H1 (cell line): ENCODE results near the gene SHROOM4. TPM values are rescaled to one million over a fixed set of nuclear protein-coding genes. Genes with fewer than 3 reads are reported as not detected.

Experiments used
- CTCF ChIA-PET: fragments of 300-600 bp; sonication (Branson Sonifier 250); formaldehyde crosslinking; loops from one replicate; lab custom pipeline; 2021; ENCODE audit not compliant: partially characterized antibody; lab: Charles Lee
- POLR2A ChIA-PET: fragments of 300-600 bp; sonication (Branson Sonifier 250); formaldehyde crosslinking; loops from one replicate; lab custom pipeline; 2021; ENCODE audit warnings: inconsistent platforms; ENCODE audit not compliant: partially characterized antibody; lab: Charles Lee
- DNase-seq, 2 experiments: peaks; one replicate each; pipeline versions ENCODE4 v3.0.0 to v3.0.0-alpha.2; 2010 to 2022; ENCODE audit warnings: low spot score in 2 of 2, low read depth in 1 of 2, mixed read lengths in 1 of 2
- FAIRE-seq: peaks from 2 replicates; lab custom pipeline; 2011; peaks lifted over from hg19 to GRCh38; lab: Jason Lieb, UNC
- H2AFZ ChIP-seq: 2 replicates; pipeline ENCODE4 v1.8.1; 2012; ENCODE audit warnings: low read length, inconsistent platforms
- H2AK5ac ChIP-seq: 2 replicates; pipeline ENCODE4 v1.6.1; 2013; ENCODE audit warnings: low read depth, low read length
- H2BK120ac ChIP-seq: replicated peaks from 2 replicates; pipeline ENCODE3; 2013; ENCODE audit warnings: low read depth, low read length, inconsistent platforms
- H2BK12ac ChIP-seq: 2 replicates; pipeline ENCODE4 v1.6.1; 2013; ENCODE audit warnings: low read depth, low read length
- H2BK15ac ChIP-seq: 2 replicates; pipeline ENCODE4 v1.6.1; 2013; ENCODE audit warnings: low read length
- H2BK20ac ChIP-seq: 2 replicates; pipeline ENCODE4 v1.6.1; 2013; ENCODE audit warnings: low read length
- H2BK5ac ChIP-seq: 2 replicates; pipeline ENCODE4 v1.6.1; 2013; ENCODE audit warnings: low read depth, low read length
- H3K14ac ChIP-seq: 2 replicates; pipeline ENCODE4 v1.6.1; 2013; ENCODE audit warnings: inconsistent platforms; ENCODE audit not compliant: insufficient read length
- H3K18ac ChIP-seq: 2 replicates; pipeline ENCODE4 v1.6.1; 2013; ENCODE audit warnings: low read length; ENCODE audit errors: extremely low read depth
- H3K23ac ChIP-seq: 2 replicates; pipeline ENCODE4 v1.6.1; 2013; ENCODE audit warnings: inconsistent platforms; ENCODE audit not compliant: insufficient read length
- H3K23me2 ChIP-seq: 2 replicates; pipeline ENCODE4 v1.6.1; 2013; ENCODE audit warnings: low read depth, low read length
- H3K27ac ChIP-seq: 2 replicates; pipeline ENCODE4 v1.6.1; 2011; ENCODE audit warnings: low read depth, low read length, inconsistent platforms
- H3K27me3 ChIP-seq, 4 experiments: replicated peaks in 1 of 4; 1 replicate in 1 of 4; 2 replicates in 3 of 4; pipeline versions ENCODE4 v1.6.1 to v1.8.1; 2011 to 2013; ENCODE audit warnings: low read length in 3 of 4, mild to moderate bottlenecking in 3 of 4, inconsistent platforms in 2 of 4, mixed read lengths in 2 of 4, moderate library complexity in 1 of 4; ENCODE audit not compliant: control insufficient read depth in 3 of 4, insufficient read depth in 3 of 4; ENCODE audit errors: extremely low read depth in 1 of 4
- H3K36me3 ChIP-seq, 4 experiments: 2 replicates each; pipeline versions ENCODE4 v1.6.1 to v1.8.1; 2011 to 2013; ENCODE audit warnings: mild to moderate bottlenecking in 4 of 4, low read length in 3 of 4, moderate library complexity in 2 of 4, control low read depth in 1 of 4, inconsistent platforms in 1 of 4; ENCODE audit not compliant: insufficient read depth in 4 of 4, control insufficient read depth in 2 of 4
- H3K4ac ChIP-seq: replicated peaks from 2 replicates; pipeline ENCODE3; 2013; ENCODE audit warnings: low read length, low read depth, mixed read lengths, inconsistent platforms; ENCODE audit not compliant: insufficient read length
- H3K4me1 ChIP-seq, 4 experiments: replicated peaks in 1 of 4; 1 replicate in 1 of 4; 2 replicates in 3 of 4; pipeline versions ENCODE4 v1.6.1 to v1.8.1; 2011 to 2013; ENCODE audit warnings: low read length in 3 of 4, inconsistent platforms in 2 of 4, mixed read lengths in 1 of 4; ENCODE audit not compliant: insufficient read depth in 4 of 4, control insufficient read depth in 3 of 4
- H3K4me2 ChIP-seq, 2 experiments: 2 replicates each; pipeline versions ENCODE4 v1.6.1 to v1.8.1; 2011 to 2013; ENCODE audit warnings: low read depth in 2 of 2, low read length in 2 of 2, control low read depth in 1 of 2, inconsistent platforms in 1 of 2, mild to moderate bottlenecking in 1 of 2; ENCODE audit not compliant: insufficient read depth in 1 of 2
- H3K4me3 ChIP-seq, 4 experiments: fragments of 200-600, 300-600 bp in 1 of 4; sonication (generic), shearing (Covaris generic), sonication (Bioruptor Twin) in 1 of 4; 2 replicates each; pipeline versions ENCODE4 v1.5.1 to v1.8.1; 2011 to 2016; ENCODE audit warnings: low read length in 4 of 4, low read depth in 3 of 4, control low read depth in 2 of 4, inconsistent platforms in 2 of 4, mild to moderate bottlenecking in 2 of 4, mixed read lengths in 1 of 4, moderate library complexity in 1 of 4; ENCODE audit not compliant: insufficient read depth in 2 of 4; ENCODE audit errors: extremely low read depth in 1 of 4
- H3K56ac ChIP-seq: replicated peaks from 2 replicates; pipeline ENCODE3; 2013; ENCODE audit warnings: low read depth, mild to moderate bottlenecking, mixed read lengths, low read length, inconsistent platforms; ENCODE audit not compliant: insufficient read length
- H3K79me1 ChIP-seq: 2 replicates; pipeline ENCODE4 v1.6.1; 2013; ENCODE audit warnings: low read depth, low read length, control low read depth
- H3K79me2 ChIP-seq, 2 experiments: 2 replicates each; pipeline versions ENCODE4 v1.6.1 to v1.8.1; 2012 to 2013; ENCODE audit warnings: low read length in 2 of 2, mild to moderate bottlenecking in 2 of 2, inconsistent platforms in 1 of 2; ENCODE audit not compliant: insufficient read depth in 2 of 2, control insufficient read depth in 1 of 2
- H3K9ac ChIP-seq, 4 experiments: replicated peaks in 1 of 4; 1 replicate in 1 of 4; 2 replicates in 3 of 4; pipeline versions ENCODE4 v1.6.1 to v1.8.1; 2011 to 2013; ENCODE audit warnings: low read depth in 3 of 4, low read length in 3 of 4, control low read depth in 2 of 4, mild to moderate bottlenecking in 2 of 4, moderate library complexity in 2 of 4, inconsistent platforms in 1 of 4; ENCODE audit errors: extremely low read depth in 1 of 4
- H3K9me3 ChIP-seq, 2 experiments: 2 replicates each; pipeline versions ENCODE4 v1.6.1 to v1.8.1; 2012 to 2013; ENCODE audit warnings: mild to moderate bottlenecking in 2 of 2, moderate library complexity in 2 of 2, control low read depth in 1 of 2, inconsistent platforms in 1 of 2, low read depth in 1 of 2, low read length in 1 of 2, mixed read lengths in 1 of 2; ENCODE audit not compliant: insufficient read depth in 2 of 2
- H4K20me1 ChIP-seq, 2 experiments: replicated peaks in 1 of 2; 2 replicates each; pipeline versions ENCODE3 to v1.8.1; 2011 to 2013; ENCODE audit warnings: inconsistent platforms in 2 of 2, low read length in 2 of 2, mild to moderate bottlenecking in 1 of 2; ENCODE audit not compliant: insufficient read depth in 2 of 2, control insufficient read depth in 1 of 2
- H4K5ac ChIP-seq: 2 replicates; pipeline ENCODE4 v1.6.1; 2013; ENCODE audit warnings: low read length, low read depth, mixed read lengths, inconsistent platforms; ENCODE audit not compliant: insufficient read length
- H4K8ac ChIP-seq: 2 replicates; pipeline ENCODE4 v1.8.0; 2013; ENCODE audit warnings: mild to moderate bottlenecking, moderate library complexity, low read length, inconsistent platforms; ENCODE audit not compliant: insufficient read depth; ENCODE audit errors: extremely low read depth
- H4K91ac ChIP-seq: replicated peaks from 2 replicates; pipeline ENCODE3; 2013; ENCODE audit warnings: low read length, mixed read lengths, inconsistent platforms; ENCODE audit not compliant: insufficient read length
- CTBP2 ChIP-seq: IDR thresholded peaks from 2 replicates; pipeline ENCODE4 v1.7.0; 2011; ENCODE audit warnings: borderline replicate concordance, mild to moderate bottlenecking, moderate library complexity, mixed read lengths, low read length; ENCODE audit not compliant: insufficient read depth, insufficient read length
- MAFK ChIP-seq: IDR thresholded peaks from 2 replicates; pipeline ENCODE4 v1.6.1; 2012; ENCODE audit warnings: low read depth, mild to moderate bottlenecking, improper control_type of control experiment, low read length
- POLR2A ChIP-seq, 2 experiments: IDR thresholded peaks; 1 replicate in 1 of 2; 2 replicates in 1 of 2; pipeline ENCODE4 v1.6.1; 2011; ENCODE audit warnings: low read depth in 2 of 2, low read length in 2 of 2, mild to moderate bottlenecking in 2 of 2; ENCODE audit errors: control extremely low read depth in 1 of 2
- RAD21 ChIP-seq, 2 experiments: IDR thresholded peaks in 1 of 2; conservative IDR thresholded peaks in 1 of 2; 2 replicates each; pipeline ENCODE4 v1.6.1; 2011; ENCODE audit warnings: low read depth in 2 of 2, low read length in 2 of 2, improper control_type of control experiment in 1 of 2, inconsistent platforms in 1 of 2, mild to moderate bottlenecking in 1 of 2, moderate library complexity in 1 of 2
- RXRA ChIP-seq: IDR thresholded peaks from 2 replicates; pipeline ENCODE4 v1.6.1; 2011; ENCODE audit warnings: low read depth, mild to moderate bottlenecking, low read length, moderate library complexity; ENCODE audit not compliant: insufficient read depth
- SIRT6 ChIP-seq: IDR thresholded peaks from one replicate; pipeline ENCODE4 v1.7.1; 2012; ENCODE audit warnings: low read length, inconsistent platforms
- TAF7 ChIP-seq: optimal IDR thresholded peaks from 2 replicates; pipeline ENCODE3; 2011; ENCODE audit warnings: low read depth, mild to moderate bottlenecking, inconsistent platforms, low read length, moderate library complexity, borderline replicate concordance
- YY1 ChIP-seq: IDR thresholded peaks from 2 replicates; pipeline ENCODE4 v1.6.1; 2011; ENCODE audit warnings: low read depth, mild to moderate bottlenecking, low read length
- WGBS, 2 experiments: shearing (Covaris generic) in 1 of 2; methylation state at CpG; one replicate each; pipeline versions ENCODE4 v1.1.6 to v1.1.7; 2013 to 2015; ENCODE audit warnings: low lambda C conversion rate in 2 of 2, mixed read lengths in 2 of 2, inconsistent platforms in 1 of 2, low coverage in 1 of 2, missing lambda C conversion rate in 1 of 2; ENCODE audit not compliant: insufficient replicate concordance in 2 of 2, insufficient coverage in 1 of 2, insufficient read length in 1 of 2; ENCODE audit errors: extremely low coverage in 1 of 2, missing lambda C conversion rate in 1 of 2; 5-methylcytosine and 5-hydroxymethylcytosine counted together
- polyA plus RNA-seq, 7 experiments: library from polyadenylated mRNA; depleted of rRNA in 3 of 7; stranded (reverse) in 5 of 7; unstranded in 2 of 7; fragments of >200 nt in 5 of 7; fragments of 200-250 nt in 2 of 7; gene quantifications; 1 replicate in 5 of 7; 2 replicates in 1 of 7; 4 replicates in 1 of 7; pipeline versions ENCODE4 v1.2.1 to v1.2.3, GENCODE V29; 2011 to 2013; ENCODE audit warnings: missing spikeins in 2 of 7, mixed read lengths in 2 of 7
- total RNA-seq: library from RNA; stranded (reverse); fragmentation: NEBNext Ultra II Directional; extraction: Animal tissue kit (Norgen Biotek cat#: 25700); gene quantifications from 2 replicates; pipeline ENCODE4 v1.2.1, GENCODE V29; 2021
- TF ChIP-seq, protein P1 (sequence below): IDR thresholded peaks from 2 replicates; pipeline ENCODE4 v1.6.1; 2012; ENCODE audit warnings: low read length, inconsistent platforms

Gene SHROOM4
- total and polyA plus RNA-seq, 2 of the 8 experiments (the other 6 are each of a cell fraction or from before 2014, with no cell fraction given), result 1.6 to 5.6 TPM

DNA sequence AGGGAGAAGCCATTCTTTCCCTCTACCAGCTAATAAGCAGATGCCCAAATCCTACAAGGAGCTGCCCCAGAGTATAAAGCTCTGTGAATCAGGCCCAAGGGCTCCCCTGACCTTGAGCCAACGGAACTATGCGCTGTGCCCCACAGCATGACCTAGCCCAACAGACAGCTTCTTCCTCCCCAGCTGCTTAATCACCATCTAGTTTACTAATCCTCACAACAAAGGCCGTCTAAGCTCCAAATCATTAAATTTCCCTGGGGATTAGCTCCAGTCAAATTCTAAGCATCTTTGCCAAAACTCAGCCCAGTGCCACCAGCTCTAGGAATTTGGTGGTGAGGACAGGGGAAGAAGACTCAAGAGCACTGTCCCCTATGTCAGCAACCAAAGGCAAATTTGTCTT, 113.1 kb downstream of the SHROOM4 start:
- Histone ChIP-seq H3K9ac (no peak overlapping the region), H2BK120ac (no peak overlapping the region), H2BK20ac (no peak overlapping the region), H4K20me1 (no peaks in the 10 kb centered on the region), H3K9me3 (no peaks in the 10 kb centered on the region), H3K23ac (no peak overlapping the region), H4K5ac (no peak overlapping the region), H3K4me1 (peaks cover 0 to 11% (median 5%) of the 10 kb centered on the region in 4 experiments; a peak in 5 of 7 replicates), H4K8ac (no peak overlapping the region), H2BK5ac (no peak overlapping the region; the same call in 1 of the 2 replicates), H3K23me2 (no peaks in the 10 kb centered on the region), H4K91ac (no peak overlapping the region), H2AFZ (no peak overlapping the region), H3K79me1 (no peaks in the 10 kb centered on the region), H3K4ac (no peak overlapping the region), H3K36me3 (no peaks in the 10 kb centered on the region), H3K79me2 (no peaks in the 10 kb centered on the region), H3K18ac (no peak overlapping the region), H3K14ac (no peak overlapping the region), H3K4me2 (no peak overlapping the region), H2AK5ac (no peak overlapping the region), H3K27ac (no peak overlapping the region), H2BK15ac (no peak overlapping the region), H3K56ac (no peak overlapping the region), H2BK12ac (0 out of 2 replicates have a peak overlapping the region, but pooled peaks have one; percentile 71), H3K4me3 (no peak overlapping the region), H3K27me3 (no peaks in the 10 kb centered on the region)
- ChIA-PET CTCF (interaction anchor here (1.6 to 2.6 kb wide), 2 partner anchors 10 to 21 kb away, joined by 5 to 6 read pairs; no protein-coding TSS in a partner anchor), POLR2A (no interaction called here)
- TF ChIP-seq SIRT6 (no peak), RAD21 (IDR thresholded peaks at IDR 0.05 in 1 of 2, conservative IDR thresholded peaks at IDR 0.05 in 1 of 2; ENCODE audit: low read depth in 2 of 2, low read length in 2 of 2) (no peak), RXRA (no peak), YY1 (no peak), CTBP2 (no peak), TAF7 (no peak), MAFK (no peak), POLR2A (IDR thresholded peaks at IDR 0.05; ENCODE audit: control extremely low read depth in 1 of 2, low read depth in 2 of 2, low read length in 2 of 2) (no peak)
- TF ChIP-seq, protein P1, sequence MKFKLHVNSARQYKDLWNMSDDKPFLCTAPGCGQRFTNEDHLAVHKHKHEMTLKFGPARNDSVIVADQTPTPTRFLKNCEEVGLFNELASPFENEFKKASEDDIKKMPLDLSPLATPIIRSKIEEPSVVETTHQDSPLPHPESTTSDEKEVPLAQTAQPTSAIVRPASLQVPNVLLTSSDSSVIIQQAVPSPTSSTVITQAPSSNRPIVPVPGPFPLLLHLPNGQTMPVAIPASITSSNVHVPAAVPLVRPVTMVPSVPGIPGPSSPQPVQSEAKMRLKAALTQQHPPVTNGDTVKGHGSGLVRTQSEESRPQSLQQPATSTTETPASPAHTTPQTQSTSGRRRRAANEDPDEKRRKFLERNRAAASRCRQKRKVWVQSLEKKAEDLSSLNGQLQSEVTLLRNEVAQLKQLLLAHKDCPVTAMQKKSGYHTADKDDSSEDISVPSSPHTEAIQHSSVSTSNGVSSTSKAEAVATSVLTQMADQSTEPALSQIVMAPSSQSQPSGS, result no peak
- no peak for DNase-seq
- no peak for FAIRE-seq
- 50% methylated on average over 2 of the region's 3 CpGs; no CpG with 5 or more reads in 1 of the 2 experiments for WGBS, 2 experiments
